HG02571 (cell line): ENCODE data around the gene UHRF2.
"Not testable (repeated sequence)": the region's sequence is repeated elsewhere in the genome, so short reads cannot be mapped to it uniquely, and the experiment has no call there.

Experiments used
- ATAC-seq: cut with Tn5 transposase; IDR thresholded peaks from one replicate; pipeline ENCODE4 v1.9.1; 2021; ENCODE audit warnings: mild to moderate bottlenecking, moderate library complexity; ENCODE audit not compliant: unreplicated experiment

Gene UHRF2

DNA sequence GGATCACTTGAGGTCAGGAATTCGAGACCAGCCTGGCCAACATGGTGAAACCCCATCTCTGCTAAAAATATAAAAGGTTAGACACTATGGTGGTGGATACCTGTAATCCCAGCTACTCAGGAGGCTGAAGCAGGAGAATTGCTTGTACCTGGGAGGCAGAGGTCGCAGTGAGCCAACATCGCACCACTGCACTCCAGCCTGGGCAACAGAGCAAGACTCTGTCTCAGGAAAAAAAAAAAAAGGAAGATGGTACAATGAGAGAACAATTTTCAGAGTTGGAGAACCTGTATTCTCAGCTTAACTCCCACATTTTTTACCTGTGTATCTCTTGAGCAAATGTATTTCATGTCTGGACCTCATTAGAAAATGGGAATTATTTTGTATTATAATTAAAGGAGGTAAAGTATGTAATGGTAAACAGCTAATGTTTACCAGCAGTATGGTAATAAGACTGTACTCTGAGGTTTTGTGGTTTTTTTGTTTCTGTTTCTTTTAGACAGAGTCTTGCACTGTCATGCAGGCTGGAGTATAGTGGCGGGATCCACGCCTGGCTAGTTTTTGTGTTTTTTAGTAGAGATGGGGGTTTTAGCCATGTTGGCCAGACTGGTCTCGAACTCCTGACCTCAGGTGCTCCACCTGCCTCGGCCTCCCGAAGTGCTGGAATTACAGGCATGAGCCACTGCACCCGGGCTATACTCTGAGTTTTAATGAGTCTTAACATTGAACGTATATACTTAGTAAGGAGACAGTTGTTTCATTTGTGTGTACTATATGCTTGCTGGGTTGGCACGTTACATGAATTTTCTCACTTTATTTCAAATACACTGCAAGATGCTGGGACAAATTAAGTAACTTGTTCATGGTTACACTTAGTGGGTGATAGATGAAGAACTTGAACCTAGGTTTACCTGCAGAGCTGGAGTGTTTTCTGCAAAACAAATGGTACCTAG is 16.2 kb downstream of the UHRF2 start:
- ATAC-seq = peak; percentile 96

DNA sequence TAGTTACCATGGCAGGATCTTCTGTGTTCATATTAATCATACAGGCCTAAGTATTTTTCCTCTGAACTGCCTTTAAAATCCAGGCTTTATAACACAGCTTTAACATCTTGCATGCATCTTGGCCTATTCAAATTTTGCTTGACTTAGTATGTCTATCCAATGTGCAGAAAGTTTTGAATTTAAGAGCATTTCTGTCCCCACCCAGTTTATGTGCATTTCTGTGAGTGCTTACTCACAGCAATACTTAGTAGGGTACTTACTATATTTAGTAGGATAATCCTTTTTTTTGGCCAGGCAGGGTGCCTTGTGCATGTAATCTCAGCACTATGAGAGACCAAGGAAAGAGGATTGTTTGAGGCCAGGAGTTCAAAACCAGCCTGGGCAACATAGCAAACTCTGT is 18.0 kb downstream of the UHRF2 start:
- no peak for ATAC-seq

DNA sequence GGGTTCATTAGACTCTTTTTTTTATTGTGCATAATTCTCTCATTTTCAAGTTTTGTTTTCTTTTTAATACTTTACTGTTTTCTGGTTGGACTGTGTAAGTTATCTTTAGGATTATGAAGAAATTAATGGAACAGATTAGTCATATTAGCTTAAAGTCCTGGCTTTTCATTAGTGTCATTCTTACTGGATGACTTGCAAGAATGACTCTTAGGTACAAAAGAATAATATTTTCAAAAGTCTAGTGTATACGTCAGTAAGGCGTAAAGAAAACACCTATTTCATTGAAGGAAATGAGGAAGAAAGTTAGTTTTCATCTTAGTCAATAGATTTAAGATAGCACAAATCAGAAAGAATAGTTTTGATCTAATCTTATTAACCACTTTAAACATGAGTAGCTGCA is 20.4 kb downstream of the UHRF2 start:
- ATAC-seq = no peak

DNA sequence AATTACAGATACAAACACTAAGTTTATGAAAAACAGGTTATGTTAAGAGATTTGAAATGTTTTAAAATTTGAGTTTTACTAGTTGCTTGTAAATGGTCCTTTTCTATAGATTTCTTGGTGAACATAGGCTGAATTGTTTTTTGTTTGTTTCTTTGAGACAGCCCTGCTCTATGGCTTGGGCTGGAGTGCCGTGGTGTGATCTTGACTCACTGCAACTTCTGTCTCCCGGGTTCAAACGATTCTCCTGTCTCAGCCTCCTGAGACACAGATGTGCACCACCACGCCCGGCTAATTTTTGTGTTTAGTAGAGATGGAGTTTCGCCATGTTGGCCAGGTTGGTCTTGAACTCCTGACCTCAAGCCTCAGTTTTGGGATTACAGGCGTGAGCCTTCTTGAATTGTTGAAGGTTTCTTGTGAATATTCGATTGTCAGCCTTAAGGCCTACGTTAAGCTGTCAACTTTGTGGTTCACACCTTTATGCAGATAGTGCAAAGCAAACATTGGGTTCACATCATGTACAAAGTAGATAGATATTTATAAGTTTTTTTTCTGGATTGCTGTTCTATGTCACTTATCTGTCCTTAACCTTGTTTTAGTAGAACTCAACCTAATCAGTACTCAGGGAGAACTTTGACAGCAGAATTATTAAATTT is 26.2 kb downstream of the UHRF2 start:
- no peak for ATAC-seq

DNA sequence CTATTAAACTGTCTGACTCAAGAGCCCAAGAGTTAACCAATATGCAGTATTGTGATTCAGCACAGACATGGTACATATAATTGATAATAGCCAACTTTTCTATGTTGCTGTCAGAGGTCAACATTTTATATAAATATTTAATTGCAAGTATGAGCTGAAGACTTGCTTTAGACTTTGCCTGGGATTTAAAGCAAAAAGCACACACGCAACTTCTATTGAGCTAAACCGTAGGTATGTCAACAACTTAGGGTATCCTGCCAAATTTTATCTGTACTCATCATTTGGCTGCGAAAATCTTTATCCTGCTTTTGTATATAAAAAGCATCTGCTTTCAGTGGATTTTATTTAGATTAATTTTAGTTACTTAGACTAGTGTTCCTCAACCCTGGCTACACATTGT is 27.4 kb downstream of the UHRF2 start:
- no peak for ATAC-seq

DNA sequence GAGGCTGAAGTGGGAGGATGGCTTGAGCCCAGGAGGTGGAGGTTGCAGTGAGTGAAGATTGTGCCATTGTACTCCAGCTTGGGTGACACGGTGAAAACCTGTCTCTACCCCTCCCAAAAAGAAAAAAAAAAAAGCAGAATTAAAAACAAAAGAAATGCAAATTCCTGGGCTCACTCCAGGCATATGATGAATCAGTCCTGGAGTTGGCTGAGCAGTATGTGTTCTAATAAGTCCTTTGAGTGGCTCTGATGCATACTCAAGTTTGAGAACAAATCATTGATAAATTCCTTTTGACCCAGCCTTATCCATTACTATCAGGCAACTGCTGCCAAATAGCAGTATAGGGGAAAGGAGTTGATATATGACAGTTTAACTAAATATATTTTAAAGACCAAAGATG is 28.3 kb downstream of the UHRF2 start:
- no peak for ATAC-seq

DNA sequence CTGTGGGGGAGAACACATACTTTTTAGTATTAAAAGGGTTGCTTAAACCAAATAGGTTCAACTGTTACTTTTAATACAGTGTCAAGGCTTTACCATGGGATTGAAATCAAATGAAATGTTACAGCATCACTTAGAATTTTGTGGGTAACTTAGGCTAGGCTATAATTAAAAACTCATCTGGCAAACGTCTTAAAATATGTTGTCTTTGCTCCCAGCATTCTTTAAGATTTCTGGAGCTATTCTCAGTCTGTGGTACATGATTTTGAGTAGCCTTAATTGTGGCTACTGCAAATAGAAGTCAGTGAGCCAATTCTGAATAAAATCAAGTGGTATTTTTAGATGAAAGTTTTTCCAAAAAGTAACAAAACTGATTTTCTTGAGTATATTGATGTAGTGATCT is 30.7 kb downstream of the UHRF2 start:
- ATAC-seq = no peak

DNA sequence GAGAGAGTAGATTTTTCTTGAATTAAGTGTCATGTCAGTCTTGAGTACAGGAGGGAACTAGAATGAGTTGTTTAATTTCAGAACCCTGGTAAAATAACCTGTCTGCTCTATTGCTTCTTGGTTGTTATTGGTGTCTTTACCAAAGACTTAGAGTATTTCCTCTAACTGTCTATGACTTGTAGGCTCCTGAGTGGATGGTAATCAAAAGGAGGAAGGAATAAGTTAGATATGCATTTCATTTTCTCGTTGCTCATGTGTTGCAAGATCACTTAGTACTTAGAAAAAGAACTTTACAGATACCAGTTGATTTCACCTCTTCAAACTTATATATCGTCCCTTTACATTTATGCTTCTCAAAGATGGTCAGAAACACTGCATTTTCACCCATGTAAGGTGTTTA is 31.1 kb downstream of the UHRF2 start:
- no peak for ATAC-seq

DNA sequence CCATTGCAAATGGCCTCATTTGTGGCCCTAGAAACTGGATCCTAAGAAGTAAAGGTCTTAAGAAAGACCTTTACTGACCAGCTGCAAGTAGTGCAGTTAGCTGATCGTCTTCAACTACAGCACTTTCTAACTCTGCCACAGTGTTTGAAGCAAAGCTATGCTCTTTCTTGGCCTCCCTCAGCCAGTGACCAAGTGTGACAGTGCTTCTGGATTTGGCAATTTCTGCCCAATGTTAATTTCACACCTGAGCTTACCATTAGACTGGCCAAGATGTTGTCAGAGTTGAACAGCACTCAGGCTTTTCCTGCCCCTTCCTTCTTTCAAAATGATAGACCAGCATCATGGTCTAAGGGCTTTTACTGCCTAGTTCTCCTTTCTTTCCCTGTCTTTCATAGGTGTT is 36.1 kb downstream of the UHRF2 start:
- ATAC-seq = no peak

DNA sequence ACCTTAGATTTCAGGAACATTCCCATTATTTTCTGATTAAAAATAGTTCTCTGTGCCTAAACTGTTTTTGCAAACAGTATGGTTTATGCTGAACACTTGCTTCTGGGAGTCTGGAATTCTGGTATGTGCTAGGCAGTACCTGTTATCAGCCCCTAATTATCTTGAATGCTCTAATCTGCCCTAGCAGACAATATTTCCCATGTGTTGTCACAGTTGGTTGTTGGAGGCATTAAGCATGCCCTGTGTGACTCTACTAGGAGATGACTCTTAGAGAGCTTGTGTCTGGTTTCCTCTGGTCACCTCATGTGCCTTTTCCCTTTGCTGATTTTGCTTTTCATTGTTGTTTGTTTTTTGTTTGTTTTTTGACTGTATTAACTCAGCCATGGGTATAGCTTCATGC is 36.6 kb downstream of the UHRF2 start:
- no peak for ATAC-seq

DNA sequence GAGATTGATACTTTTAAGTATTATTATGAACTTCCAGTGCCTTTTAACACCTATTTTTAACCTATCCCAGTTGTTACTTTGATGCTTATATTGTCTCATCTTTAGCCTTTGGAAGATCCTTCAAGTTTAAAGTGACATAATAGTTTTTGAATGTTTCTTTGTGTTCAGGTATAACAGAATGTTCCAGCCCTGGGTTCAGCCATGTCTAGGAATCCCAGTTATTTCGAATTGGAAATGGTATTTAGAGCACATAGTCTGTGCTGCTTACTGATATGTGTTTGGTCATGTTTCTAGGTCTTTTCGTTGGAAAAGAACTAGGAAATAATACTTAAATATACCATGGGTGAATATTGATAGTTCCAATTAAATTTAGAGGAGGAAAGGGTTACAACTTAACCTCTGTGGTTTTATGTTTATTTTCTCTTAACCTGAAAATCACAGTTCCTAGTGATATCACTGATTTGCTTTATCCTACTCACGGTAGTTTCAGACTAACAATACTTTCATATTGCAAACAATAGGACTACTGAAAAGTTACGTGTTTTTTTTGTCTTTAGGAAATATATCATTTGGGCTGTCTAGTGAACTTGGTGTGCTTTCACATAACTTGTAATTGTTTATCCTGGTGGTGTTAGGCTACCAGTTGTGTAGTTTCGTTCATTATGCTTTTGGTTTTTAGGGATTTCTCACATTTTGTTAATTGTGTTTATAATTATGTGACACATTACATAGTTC is 37.8 kb downstream of the UHRF2 start:
- ATAC-seq = no peak

DNA sequence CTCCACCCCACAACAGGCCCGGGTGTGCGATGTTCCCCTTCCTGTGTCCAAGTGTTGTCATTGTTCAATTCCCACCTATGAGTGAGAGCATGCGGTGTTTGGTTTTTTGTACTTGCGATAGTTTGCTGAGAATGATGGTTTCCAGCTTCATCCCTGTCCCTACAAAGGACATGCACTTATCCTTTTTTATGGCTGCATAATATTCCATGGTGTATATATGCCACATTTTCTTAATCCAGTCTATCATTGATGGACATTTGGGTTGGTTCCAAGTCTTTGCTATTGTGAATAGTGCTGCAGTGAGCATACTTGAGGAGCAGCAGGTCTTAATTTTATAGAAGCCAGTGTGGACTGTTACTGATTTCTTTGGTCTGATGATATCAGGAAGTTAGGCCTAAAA is 42.3 kb downstream of the UHRF2 start:
- ATAC-seq = not testable (repeated sequence)

DNA sequence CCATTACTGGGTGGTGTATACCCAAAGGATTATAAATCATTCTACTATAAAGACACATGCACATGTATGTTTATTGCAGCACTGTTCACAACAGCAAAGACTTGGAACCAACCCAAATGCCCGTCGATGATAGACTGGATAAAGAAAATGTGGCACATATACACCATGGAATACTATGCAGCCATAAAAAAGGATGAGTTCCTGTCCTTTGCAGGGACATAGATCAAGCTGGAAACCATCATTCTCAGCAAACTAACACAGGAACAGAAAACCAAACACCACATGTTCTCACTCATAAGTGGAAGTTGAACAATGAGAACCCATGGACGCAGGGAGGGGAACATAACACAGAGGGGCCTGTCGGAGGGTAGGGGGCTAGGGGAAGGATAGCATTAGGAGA is 45.7 kb downstream of the UHRF2 start:
- ATAC-seq = not testable (repeated sequence)

DNA sequence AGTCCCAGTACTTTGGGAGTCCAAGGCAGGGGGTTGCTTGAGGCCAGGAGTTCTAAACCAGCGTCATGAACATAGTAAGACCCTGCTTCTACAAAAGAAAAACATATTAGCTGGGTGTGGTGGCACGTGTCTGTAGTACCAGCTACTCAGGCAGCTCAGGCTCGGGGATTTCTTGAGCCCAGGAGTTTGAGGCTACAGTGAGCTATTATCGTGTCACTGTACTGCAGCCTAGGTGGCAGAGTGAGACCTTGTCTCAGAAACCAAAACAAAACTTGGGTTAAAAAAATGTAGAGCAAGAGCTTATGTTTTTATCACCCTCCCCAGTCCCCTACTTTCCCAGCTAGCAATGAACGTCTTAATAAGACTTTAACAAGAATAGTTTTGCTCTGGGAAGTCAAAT is 46.7 kb downstream of the UHRF2 start:
- no peak for ATAC-seq

DNA sequence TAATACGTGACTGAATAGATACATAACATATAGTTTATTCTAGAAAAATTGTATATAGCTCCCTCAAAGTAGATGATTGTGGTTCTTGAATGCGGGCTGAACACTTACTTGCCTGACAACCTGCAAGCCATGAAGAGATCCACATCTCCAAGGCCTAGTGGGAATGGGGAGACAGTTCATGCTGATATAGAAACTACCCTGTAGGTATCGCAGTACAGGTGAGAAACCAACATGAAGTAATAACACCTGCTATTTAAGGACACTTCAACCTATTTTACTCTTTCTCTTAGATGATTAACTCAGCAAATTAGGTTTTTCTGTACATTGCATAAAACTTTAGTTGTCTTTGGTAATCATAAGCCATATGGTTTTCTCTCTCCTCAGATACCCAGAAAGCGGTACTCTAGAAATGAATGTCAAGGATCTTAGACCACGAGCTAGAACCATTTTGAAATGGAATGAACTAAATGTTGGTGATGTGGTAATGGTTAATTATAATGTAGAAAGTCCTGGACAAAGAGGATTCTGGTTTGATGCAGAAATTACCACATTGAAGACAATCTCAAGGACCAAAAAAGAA is 47.3 kb downstream of the UHRF2 start:
- no peak for ATAC-seq

DNA sequence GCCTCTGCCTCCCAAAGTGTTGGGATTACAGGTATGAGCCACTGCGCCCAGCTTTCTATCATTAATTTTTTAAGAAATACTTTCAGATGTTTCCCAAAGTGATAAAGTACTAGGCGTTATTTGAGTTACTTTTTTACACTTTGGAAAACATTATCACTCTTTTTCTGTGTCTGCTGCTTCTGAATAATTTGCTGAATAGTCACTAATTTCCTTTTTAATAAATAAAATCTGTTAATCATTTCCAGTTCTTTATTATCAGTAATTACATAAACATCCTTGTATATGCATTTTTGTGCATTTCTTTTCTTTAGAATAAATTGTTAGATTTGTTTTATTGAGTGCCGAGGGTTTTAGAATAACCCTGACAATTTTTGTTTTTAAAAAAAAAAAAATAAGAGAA is 48.6 kb downstream of the UHRF2 start:
- ATAC-seq = no peak

DNA sequence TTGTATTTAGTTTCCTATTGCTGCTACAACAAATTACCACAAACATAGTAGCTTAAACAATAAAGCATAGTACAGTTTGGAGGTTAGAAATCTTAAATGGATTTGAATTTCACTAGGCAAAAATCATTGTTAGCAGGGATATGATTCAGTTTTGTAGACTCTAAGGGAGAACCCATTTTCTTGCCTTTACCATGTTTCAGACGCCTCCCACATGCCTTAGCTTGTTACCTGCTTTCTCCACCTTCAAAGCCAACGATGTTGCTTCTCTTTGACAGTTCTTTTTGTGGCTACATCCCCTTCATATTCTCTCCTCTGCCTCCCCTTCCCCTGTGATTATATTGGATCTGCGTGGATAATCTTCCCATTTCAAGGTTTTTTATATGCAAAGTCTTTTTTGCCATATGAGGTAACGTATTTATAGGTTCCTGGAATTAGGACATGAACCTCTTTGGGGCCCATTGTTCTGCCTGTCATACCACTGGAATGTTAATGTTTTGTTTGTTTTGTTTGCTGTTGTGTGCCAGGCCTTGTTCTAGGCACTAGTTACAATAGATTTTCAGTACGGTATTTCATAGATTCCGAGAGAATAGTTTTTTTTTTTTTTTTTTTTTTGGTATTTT is 54.1 kb downstream of the UHRF2 start:
- no peak for ATAC-seq

DNA sequence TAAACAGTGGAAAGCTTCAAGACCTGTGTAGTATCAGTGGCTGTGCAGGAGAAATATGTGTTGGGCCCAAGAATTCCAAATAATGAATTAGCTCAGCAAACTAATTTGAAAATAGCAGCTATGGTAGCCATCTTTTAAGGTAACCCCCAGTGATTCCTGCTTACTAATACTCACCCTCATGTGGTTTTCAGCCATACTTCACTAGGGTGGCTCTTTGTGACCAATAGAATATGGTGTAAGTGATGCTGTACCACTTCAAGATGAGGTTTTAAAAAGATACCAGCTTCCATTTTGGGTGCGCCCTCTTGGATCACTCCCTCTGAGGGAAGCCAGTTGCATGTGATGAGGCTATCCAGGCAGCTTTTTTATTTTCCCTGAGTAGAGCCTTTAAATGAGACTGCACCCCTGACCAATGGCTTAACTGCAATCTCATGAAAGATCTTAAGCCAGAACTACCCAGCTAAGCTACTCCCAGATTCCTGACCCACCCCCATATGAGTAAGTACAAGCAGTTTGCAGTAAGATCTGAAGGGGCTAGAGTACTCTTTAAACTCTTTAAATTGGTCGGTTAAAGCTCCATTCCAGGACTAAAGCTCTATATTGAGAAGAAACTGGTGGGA is 58.3 kb downstream of the UHRF2 start:
- no peak for ATAC-seq

DNA sequence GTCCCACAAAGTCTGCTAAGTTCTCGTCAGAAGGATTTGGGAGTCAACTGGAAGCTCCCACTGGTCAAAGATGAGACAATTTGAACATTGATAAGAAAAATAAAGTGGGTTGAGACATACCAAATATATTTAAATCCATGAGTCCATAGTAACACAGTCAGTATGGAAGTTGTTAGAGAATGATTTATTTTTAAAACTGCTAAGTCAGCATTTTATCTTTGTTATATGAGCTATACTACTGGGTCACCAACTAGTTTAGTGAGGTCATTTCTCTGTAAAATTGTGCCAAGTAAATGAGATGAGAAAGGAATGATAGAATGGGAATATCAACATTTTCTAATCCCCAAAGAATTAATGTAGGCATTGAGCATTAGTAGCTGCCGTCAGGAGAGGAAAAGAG is 60.2 kb downstream of the UHRF2 start:
- ATAC-seq = no peak

DNA sequence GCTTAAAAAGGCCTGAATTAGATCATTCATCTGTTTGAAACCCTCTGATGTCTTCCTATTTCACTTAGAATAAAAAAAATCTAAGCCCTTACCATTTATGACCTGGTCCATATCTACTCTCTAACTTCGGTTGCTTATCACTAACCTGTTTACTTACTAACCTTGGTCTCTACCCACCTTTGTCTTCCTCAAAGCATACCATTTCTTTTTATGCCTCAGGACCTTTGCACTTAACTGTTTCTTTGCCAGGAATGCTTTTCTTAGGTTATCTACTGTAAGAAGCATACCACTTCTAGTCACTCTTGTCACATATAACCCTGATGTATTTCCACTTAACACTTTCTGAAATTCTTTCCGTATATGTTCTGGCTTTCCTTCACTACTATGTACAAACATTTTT is 67.0 kb downstream of the UHRF2 start:
- no peak for ATAC-seq
